Measurements from ENCODE around the gene ANO4. TPM values are rescaled to one million over a fixed set of nuclear protein-coding genes. Genes with fewer than 3 reads are reported as not detected.

Gene ANO4
- polyA plus RNA-seq, 1 donor from 2014 or later: not detected

DNA sequence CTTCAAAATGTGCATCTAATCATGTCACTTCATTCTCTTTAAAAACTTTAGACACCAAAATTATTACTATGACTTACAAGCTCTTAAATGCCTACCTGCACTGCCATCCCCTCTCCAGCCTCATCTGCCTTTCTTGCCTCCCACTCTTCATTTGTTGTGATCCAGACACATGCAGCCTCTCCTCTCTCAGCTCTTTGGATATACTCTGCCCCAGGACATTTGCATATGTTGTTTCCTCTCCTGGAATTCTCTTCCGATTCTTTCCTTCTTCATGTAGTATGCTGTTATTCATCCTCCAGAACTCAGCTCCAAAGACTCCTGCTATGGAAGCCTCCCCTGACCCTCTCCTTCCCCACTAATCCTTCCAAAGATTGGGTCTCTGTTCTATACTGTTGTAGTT lies 197.6 kb downstream of the ANO4 start:
- no peak overlapping the region for H3K27ac Mint-ChIP-seq
- H3K4me1 Mint-ChIP-seq: peaks cover 0 to 5% (median 1%) of the 10 kb centered on the region in 3 donors
- H3K4me3 Mint-ChIP-seq: no peak overlapping the region
- H3K9me3 Mint-ChIP-seq: peaks cover 0 to 9% (median 0%) of the 10 kb centered on the region in 3 donors
- peaks cover 3% of the 10 kb centered on the region for H3K27me3 Mint-ChIP-seq
- H3K36me3 Mint-ChIP-seq: no peaks in the 10 kb centered on the region

DNA sequence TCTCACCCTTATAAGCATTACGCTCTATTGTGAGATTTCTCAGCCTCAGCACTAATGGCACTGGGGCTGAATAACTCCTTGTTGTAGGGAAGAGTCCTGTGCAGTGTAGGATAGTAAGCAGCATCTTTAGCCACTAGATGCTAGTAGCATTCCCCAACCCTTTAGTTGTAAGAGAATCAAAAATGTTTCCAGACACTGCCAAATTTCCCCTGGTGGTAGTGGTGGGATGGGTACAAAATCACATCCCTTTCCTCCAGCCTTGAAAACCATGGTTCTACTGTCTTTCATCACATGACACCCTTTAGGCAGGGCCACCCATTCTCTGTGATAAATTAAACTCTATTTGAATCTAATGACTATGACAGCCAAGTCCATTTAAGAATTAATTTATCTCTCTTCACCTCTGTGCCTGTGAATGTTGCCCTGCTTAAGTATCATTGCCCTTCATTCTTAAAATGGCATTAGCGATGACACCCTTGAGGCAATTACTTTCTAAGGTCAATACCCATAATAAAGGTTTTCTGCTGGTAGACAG lies 199.4 kb downstream of the ANO4 start:
- no peaks in the 10 kb centered on the region for H3K36me3 Mint-ChIP-seq
- H3K4me1 Mint-ChIP-seq: no peaks in the 10 kb centered on the region
- no peak overlapping the region for H3K27ac Mint-ChIP-seq

DNA sequence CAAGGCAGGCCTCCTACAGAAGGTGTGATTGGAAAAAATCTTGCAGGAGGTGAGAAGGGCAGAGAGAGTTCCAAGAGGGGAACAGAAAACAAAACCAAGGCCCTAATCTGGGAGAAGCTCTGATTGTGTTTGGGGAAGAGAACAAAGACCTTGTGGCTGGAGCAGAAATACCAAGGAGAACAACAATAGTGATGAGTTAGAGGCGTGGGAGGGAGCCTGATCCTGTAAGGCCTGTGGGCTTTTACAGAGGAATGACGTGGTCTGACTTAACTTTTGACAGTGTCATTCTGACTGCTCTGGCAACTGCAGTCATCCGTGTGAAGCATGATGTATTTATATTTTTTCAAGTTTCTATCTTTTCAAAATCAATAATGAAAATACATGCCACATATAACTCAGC lies 200.6 kb downstream of the ANO4 start:
- Mint-ChIP-seq H3K9me3 (no peaks in the 10 kb centered on the region), H3K27ac (no peak overlapping the region), H3K36me3 (no peaks in the 10 kb centered on the region), H3K27me3 (no peaks in the 10 kb centered on the region), H3K4me1 (no peaks in the 10 kb centered on the region), H3K4me3 (no peak overlapping the region)

More for the DNA sequence above, 199.4 kb downstream of the ANO4 start:
- Mint-ChIP-seq H3K27me3 (peaks cover under 1% of the 10 kb centered on the region), H3K9me3 (peaks cover 0 to 7% (median 0%) of the 10 kb centered on the region in 3 donors), H3K4me3 (no peak overlapping the region)

DNA sequence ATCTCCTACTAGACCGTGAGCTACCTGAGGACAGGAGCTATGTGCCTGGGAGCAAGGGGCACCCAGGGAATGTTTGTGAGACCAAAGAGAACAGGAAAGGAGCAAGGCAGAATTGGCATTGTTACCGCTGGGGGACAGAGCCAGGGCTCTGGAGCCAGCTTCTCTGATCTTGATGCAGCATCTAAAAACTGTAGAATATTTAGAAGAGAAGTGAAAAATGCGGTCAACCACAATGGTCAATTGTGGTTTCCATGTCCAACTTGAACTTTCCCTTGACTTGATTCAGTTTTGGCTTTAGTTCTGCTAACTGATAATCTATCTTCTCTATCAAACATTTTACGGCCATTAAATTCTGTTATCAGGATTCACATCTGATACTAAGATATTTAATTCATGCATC lies 201.2 kb downstream of the ANO4 start:
- Mint-ChIP-seq H3K27ac (no peak overlapping the region), H3K4me3 (no peak overlapping the region), H3K36me3 (no peaks in the 10 kb centered on the region), H3K27me3 (no peaks in the 10 kb centered on the region), H3K9me3 (no peaks in the 10 kb centered on the region), H3K4me1 (no peaks in the 10 kb centered on the region)

DNA sequence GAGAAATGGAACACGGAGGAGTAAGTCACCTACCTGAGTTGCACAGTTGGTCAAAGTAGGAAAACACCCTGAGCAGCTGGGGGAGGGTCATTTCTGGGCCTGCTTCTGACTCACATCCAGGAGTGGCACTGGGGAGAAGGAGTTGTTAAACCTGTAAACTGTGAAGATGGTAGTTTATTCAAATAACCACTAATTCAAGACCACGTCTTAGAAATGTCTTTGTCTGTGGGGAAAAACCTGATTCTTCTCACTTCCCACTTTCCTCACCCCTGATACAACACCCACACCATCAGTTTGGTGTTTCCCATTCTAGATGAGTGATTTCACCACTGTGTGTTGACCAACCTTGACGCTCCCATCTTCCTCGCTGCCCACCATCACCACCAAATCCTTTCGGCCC lies 207.1 kb downstream of the ANO4 start:
- Mint-ChIP-seq H3K9me3 (peaks cover 0 to 2% (median 0%) of the 10 kb centered on the region in 3 donors), H3K4me1 (no peaks in the 10 kb centered on the region), H3K4me3 (no peak overlapping the region), H3K27me3 (no peaks in the 10 kb centered on the region), H3K27ac (no peak overlapping the region), H3K36me3 (no peaks in the 10 kb centered on the region)

DNA sequence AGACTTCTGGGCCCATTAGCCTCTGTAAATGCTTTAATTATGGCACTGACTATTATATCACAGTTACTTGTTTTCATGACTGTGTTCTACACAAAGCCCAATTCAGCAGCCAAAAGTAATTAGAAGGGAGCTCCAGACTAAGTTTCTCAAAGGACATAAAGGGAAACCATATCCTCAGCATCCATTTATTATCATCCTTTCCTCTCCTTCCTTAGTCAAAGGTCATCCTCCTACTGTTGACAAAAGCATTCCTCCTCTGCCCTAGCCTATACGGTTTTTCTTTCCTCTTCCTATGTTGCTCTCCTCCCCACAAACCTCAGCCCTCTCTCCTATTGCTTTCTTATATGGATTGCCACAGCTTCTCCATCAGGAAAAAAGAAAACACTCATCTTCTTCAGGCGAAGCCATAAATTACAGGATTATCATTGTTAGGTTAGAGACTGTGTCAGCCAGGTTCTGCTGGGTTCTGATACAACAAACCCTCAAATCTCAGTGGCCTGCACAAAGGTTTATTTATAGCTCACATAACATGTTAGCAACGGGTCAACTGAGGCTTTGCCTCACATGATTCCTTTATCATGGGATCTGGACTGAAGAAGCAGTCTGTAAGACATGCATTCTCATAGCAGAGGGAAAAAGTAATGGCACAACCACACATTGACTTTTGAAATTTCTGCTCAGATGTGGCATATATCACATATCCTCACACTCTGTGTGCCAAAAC lies 208.3 kb downstream of the ANO4 start:
- H3K4me1 Mint-ChIP-seq: no peaks in the 10 kb centered on the region
- no peaks in the 10 kb centered on the region for H3K36me3 Mint-ChIP-seq
- H3K27ac Mint-ChIP-seq: no peak overlapping the region
- no peaks in the 10 kb centered on the region for H3K27me3 Mint-ChIP-seq
- peak overlapping the region in 1 of 4 donors; percentile 60 for H3K4me3 Mint-ChIP-seq
- H3K9me3 Mint-ChIP-seq: peaks cover 0 to 2% (median 0%) of the 10 kb centered on the region in 3 donors

DNA sequence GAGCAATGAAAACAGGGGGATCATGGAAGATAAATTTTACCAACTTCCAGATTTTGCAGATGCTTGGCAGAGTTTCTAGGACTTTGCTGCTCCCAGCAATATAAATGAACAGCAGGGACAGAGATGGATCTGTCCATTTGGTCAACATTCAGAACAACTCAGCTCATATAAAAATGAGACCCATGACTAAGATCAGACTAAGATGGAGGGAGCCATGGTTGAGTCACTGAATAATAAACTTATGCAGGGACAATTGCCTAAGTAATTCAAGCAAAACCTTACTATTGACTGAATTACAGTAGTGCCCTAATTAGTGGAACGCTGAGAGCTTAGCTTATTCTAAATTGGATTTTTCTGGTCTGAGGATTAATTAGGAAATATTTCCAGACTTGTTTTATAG lies 210.3 kb downstream of the ANO4 start:
- Mint-ChIP-seq H3K27ac (no peak overlapping the region), H3K9me3 (peaks cover 8 to 13% (median 13%) of the 10 kb centered on the region in 3 donors), H3K36me3 (peaks cover 1% of the 10 kb centered on the region), H3K4me3 (no peak overlapping the region), H3K27me3 (no peaks in the 10 kb centered on the region), H3K4me1 (no peaks in the 10 kb centered on the region)

DNA sequence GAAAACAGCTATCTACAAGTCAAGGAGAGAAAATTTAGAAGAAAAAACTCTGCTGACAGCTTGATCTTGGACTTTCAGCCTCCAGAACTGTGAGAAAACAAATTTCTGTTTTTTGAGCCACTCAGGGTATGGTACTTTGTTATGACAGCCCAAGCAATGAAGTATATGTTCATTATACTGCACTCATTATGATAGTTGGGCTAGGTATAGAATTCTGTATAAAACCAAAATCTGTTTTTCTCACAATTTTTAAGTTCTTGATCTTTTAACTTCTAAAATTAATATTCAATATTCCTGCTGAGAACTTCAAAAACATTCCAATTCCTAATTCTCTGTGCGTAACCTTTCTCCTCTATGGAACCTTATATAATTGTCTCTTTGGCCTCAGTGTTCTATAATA lies 214.7 kb downstream of the ANO4 start:
- H3K4me1 Mint-ChIP-seq: no peaks in the 10 kb centered on the region
- no peaks in the 10 kb centered on the region for H3K27me3 Mint-ChIP-seq
- H3K27ac Mint-ChIP-seq: no peak overlapping the region
- no peak overlapping the region for H3K4me3 Mint-ChIP-seq
- peaks cover 10 to 19% (median 19%) of the 10 kb centered on the region in 3 donors for H3K9me3 Mint-ChIP-seq
- peaks cover 1% of the 10 kb centered on the region for H3K36me3 Mint-ChIP-seq

DNA sequence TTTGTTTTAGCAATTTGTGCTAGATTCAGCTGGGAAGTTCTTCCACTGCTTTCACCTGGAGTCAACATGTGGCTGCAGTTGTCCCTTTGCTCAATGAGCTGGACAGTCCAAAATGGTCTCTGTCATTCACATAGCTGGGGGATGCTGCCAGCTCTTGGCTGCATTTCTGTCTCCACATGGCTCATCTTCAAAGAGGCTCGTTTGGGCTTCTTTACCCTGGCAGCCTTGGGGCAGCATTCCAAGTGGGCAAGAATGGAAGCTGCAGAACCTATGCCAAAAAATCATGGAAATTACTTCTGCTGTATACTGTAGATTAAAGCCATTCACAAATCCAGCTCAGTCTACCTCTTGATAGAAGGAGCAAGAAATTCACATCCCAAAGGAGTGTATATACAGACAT lies 216.3 kb downstream of the ANO4 start:
- H3K27ac Mint-ChIP-seq: no peak overlapping the region

DNA sequence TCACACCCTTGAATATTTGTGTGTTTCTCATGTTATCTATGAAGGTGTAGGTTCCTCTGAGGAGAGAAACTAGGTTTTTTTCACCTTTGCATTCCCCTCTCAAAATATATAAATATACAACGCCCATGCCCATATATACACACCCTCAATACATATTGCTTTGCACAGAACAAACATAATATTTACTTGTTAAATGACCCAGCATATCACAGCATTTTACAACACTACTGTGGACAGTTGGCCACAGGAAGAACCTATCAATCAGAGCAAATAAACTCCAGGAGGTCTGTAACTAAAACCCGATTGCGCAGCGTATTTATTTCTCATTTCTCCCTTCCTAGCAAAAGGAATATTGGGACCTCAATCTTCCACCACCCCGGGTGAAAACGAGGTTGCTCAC lies 219.4 kb downstream of the ANO4 start:
- peaks cover 6 to 15% (median 14%) of the 10 kb centered on the region in 3 donors for H3K9me3 Mint-ChIP-seq
- H3K4me1 Mint-ChIP-seq: no peaks in the 10 kb centered on the region
- no peak overlapping the region for H3K4me3 Mint-ChIP-seq
- H3K27me3 Mint-ChIP-seq: no peaks in the 10 kb centered on the region
- H3K27ac Mint-ChIP-seq: no peak overlapping the region
- H3K36me3 Mint-ChIP-seq: peaks cover 1% of the 10 kb centered on the region

More for the DNA sequence above, 216.3 kb downstream of the ANO4 start:
- Mint-ChIP-seq H3K9me3 (peaks cover 10 to 19% (median 19%) of the 10 kb centered on the region in 3 donors), H3K36me3 (peaks cover 1% of the 10 kb centered on the region), H3K4me1 (no peaks in the 10 kb centered on the region), H3K4me3 (no peak overlapping the region), H3K27me3 (no peaks in the 10 kb centered on the region)

DNA sequence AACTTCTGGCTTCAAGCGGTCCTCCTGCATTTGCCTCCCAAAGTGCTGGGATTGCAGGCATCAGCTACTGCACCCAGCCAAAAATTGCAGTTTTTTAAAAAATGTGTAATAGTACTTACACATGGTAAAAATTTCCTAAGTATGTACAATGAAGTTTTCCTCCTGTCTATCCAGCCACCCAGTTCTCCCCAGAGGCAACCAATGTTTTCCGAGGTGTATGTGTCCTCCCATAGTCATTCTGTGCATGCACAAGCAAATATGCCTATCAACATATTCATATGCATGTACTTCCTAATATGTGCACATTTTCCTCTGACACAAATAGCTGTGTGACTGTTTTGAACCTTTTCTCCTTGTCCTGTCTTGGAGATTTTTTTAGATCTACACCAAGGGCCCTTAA lies 220.5 kb downstream of the ANO4 start:
- H3K27me3 Mint-ChIP-seq: no peaks in the 10 kb centered on the region
- no peaks in the 10 kb centered on the region for H3K36me3 Mint-ChIP-seq
- H3K4me1 Mint-ChIP-seq: no peaks in the 10 kb centered on the region
- H3K9me3 Mint-ChIP-seq: peaks cover under 1 to 6% (median 5%) of the 10 kb centered on the region in 3 donors
- no peak overlapping the region for H3K4me3 Mint-ChIP-seq
- H3K27ac Mint-ChIP-seq: no peak overlapping the region

DNA sequence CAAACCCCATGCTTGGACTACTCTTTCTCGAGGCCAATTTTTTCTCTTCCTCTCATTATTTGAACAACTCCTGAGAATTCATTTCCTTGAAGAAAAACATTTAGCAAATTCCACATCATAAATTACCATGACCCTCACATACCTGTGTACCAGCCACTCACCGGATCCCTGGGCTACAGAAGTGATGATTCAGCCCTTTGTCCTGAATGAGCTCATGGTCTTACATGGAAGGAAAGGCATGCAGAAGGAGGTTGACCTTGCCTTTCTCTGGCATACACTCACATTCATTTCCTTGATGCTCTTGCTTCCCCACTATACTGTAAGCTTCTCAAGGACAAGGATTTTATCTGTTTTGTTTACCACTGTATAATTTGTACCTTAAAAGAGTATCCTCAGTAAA lies 224.0 kb downstream of the ANO4 start:
- no peak overlapping the region for H3K4me3 Mint-ChIP-seq
- H3K4me1 Mint-ChIP-seq: no peaks in the 10 kb centered on the region
- no peak overlapping the region for H3K27ac Mint-ChIP-seq
- no peaks in the 10 kb centered on the region for H3K27me3 Mint-ChIP-seq
- no peaks in the 10 kb centered on the region for H3K36me3 Mint-ChIP-seq
- peaks cover 4 to 8% (median 5%) of the 10 kb centered on the region in 3 donors for H3K9me3 Mint-ChIP-seq

DNA sequence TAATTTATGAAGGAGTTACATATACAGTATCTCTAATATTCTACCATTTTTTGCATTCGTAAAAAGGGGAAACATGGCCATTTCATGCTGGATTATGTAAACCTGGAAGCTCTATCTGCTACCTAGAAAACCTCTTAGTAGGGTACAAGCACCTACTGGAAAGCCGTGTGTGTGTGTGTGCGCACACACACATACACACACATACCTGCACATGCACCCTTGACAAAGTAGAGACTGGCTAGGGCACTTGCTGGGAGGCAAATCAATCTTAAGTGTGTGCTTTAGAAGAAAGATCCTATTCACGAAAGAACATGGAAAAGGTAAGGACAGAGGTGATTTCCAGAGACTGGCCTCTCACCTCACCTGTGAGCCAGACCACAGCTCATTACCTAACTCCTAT lies 224.6 kb downstream of the ANO4 start:
- H3K36me3 Mint-ChIP-seq: no peaks in the 10 kb centered on the region
- no peak overlapping the region for H3K27ac Mint-ChIP-seq
- no peaks in the 10 kb centered on the region for H3K4me1 Mint-ChIP-seq

DNA sequence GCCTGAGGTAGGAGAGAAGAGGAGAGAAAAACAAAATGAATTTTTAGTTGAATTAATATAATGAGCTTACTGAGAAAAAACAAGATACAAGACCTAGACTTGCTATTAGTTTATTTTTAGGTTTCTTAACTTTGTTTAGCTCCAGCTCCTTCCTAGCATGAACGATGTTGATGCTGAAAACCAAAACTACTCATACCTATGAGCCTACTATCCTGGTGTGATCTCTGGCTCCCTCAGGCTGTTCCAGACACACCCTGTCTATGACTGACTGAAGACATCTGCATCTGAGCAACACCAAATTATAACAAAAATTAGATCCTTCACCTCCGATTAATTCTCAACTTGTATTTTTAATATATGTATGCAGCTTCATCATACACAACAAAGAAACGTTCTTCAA lies 225.1 kb downstream of the ANO4 start:
- H3K27me3 Mint-ChIP-seq: no peaks in the 10 kb centered on the region
- peaks cover 4 to 5% (median 4%) of the 10 kb centered on the region in 3 donors for H3K9me3 Mint-ChIP-seq
- H3K36me3 Mint-ChIP-seq: no peaks in the 10 kb centered on the region
- no peak overlapping the region for H3K4me3 Mint-ChIP-seq
- H3K27ac Mint-ChIP-seq: no peak overlapping the region
- H3K4me1 Mint-ChIP-seq: no peaks in the 10 kb centered on the region

More for the DNA sequence above, 224.6 kb downstream of the ANO4 start:
- H3K4me3 Mint-ChIP-seq: no peak overlapping the region
- no peaks in the 10 kb centered on the region for H3K27me3 Mint-ChIP-seq
- H3K9me3 Mint-ChIP-seq: peaks cover 4 to 5% (median 4%) of the 10 kb centered on the region in 3 donors

DNA sequence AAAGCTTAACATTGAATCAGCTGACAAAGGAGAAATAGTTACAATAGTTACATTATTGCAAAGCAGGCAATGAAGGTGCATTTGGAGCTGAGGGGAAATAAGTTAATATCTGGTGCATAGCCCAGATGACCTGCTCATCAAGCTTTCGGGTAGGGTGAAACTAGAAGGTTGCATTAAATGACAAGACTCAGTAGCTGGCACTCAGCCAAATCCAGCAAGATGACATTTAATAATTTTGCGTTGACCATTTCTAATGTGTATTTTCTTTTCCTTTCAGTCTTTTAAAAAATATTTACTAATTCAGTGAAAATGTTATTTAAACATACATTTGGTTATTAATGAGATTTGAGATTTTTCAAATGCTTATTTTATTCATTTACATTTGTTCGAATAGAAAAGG lies 226.9 kb downstream of the ANO4 start:
- Mint-ChIP-seq H3K4me3 (no peak overlapping the region), H3K27ac (no peak overlapping the region), H3K4me1 (no peaks in the 10 kb centered on the region), H3K9me3 (peaks cover 4 to 6% (median 5%) of the 10 kb centered on the region in 3 donors), H3K27me3 (no peaks in the 10 kb centered on the region), H3K36me3 (no peaks in the 10 kb centered on the region)

DNA sequence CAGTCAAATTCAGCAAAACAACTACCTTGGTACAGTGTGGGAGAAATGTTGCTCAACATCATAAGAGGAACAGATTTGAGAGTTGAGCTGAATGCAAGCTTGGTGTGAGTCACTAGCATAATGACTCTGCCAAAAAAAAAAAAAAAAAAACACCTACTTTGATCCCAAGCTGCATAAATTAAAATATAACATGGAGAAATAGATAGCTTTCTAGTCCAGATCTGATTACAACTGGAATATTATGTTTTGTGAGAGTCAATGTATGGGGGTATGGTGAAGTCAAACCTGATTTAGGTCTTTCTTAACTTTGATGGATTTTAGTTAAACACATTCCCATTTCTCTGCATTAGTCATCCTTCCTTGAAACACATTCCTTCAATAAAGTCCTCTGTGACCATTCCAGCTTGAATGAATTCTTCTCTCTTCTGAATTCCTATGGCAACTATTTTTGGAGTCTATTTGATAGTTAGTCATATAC lies 227.4 kb downstream of the ANO4 start:
- H3K4me3 Mint-ChIP-seq: no peak overlapping the region
- H3K27me3 Mint-ChIP-seq: no peaks in the 10 kb centered on the region
- H3K27ac Mint-ChIP-seq: no peak overlapping the region

More for the DNA sequence above, 227.4 kb downstream of the ANO4 start:
- Mint-ChIP-seq H3K9me3 (peaks cover 4 to 6% (median 5%) of the 10 kb centered on the region in 3 donors), H3K4me1 (no peaks in the 10 kb centered on the region), H3K36me3 (no peaks in the 10 kb centered on the region)
